Stimulated activated CD4-positive, alpha-beta T cell treated with anti-CD3 and anti-CD28 coated beads, Interleukin-15, amount 100 ng/mL, for 24 hours (primary cell): Measurements from ENCODE around the gene CD160.
"Not testable (repeated sequence)": the region's sequence is repeated elsewhere in the genome, so short reads cannot be mapped to it uniquely, and the experiment has no call there.

Experiments
- DNase-seq: peaks from one replicate; pipeline ENCODE4 v3.0.0-alpha.2; 2020

The CD160 gene

GRCh38 chr1:145759721-145760120 is 40.4 kb downstream of the CD160 start:
- no peak for DNase-seq

- DNase-seq: not testable (repeated sequence)
Measured at GRCh38 chr1:145760395-145760949, 41.2 kb downstream of the CD160 start.

- DNase-seq: not testable (repeated sequence)
Measured at GRCh38 chr1:145761498-145761897, 42.2 kb downstream of the CD160 start.

- not testable (repeated sequence) for DNase-seq
Measured at GRCh38 chr1:145762001-145762400, 42.7 kb downstream of the CD160 start.

- DNase-seq: not testable (repeated sequence)
Measured at GRCh38 chr1:145764231-145764940, 45.1 kb downstream of the CD160 start.

GRCh38 chr1:145765127-145765526 is 45.8 kb downstream of the CD160 start:
- not testable (repeated sequence) for DNase-seq

GRCh38 chr1:145765585-145766360 is 46.5 kb downstream of the CD160 start:
- DNase-seq: not testable (repeated sequence)

- DNase-seq: not testable (repeated sequence)
Measured at GRCh38 chr1:145766926-145767325, 47.6 kb downstream of the CD160 start.

- DNase-seq: not testable (repeated sequence)
Measured at GRCh38 chr1:145768004-145768403, 48.7 kb downstream of the CD160 start.

GRCh38 chr1:145771056-145771455 is 51.8 kb downstream of the CD160 start:
- no peak for DNase-seq

- DNase-seq: no peak
Measured at GRCh38 chr1:145773423-145773822, 54.1 kb downstream of the CD160 start.

- DNase-seq: no peak
Measured at GRCh38 chr1:145777357-145778145, 58.3 kb downstream of the CD160 start.

GRCh38 chr1:145778146-145778540 is 58.8 kb downstream of the CD160 start:
- no peak for DNase-seq

- no peak for DNase-seq
Measured at GRCh38 chr1:145782272-145783099, 63.2 kb downstream of the CD160 start.

- DNase-seq: no peak
Measured at GRCh38 chr1:145784409-145784808, 65.1 kb downstream of the CD160 start.

GRCh38 chr1:145785547-145785946 is 66.2 kb downstream of the CD160 start:
- no peak for DNase-seq

GRCh38 chr1:145786271-145786670 is 67.0 kb downstream of the CD160 start:
- no peak for DNase-seq

GRCh38 chr1:145788580-145788979 is 69.3 kb downstream of the CD160 start:
- no peak for DNase-seq
